GM18498 (cell line): ENCODE measurements around the gene PCNT.
A peak's percentile ranks its signal among the peaks of the same experiment; 100 is the strongest.
"Not testable (repeated sequence)": the region's sequence is repeated elsewhere in the genome, so short reads cannot be mapped to it uniquely, and the experiment has no call there.

Experiments
- ATAC-seq: cut with Tn5 transposase; IDR thresholded peaks from one replicate; pipeline ENCODE4 v1.9.1; 2021; ENCODE audit warnings: mild to moderate bottlenecking, moderate library complexity; ENCODE audit not compliant: unreplicated experiment

PCNT gene

GRCh38 chr21:46357335-46357604 lies 33.3 kb downstream of the PCNT start:
- no peak for ATAC-seq

- ATAC-seq = no peak
These were observed 33.9 kb downstream of the PCNT start for GRCh38 chr21:46357684-46358425.

- no peak for ATAC-seq
These were observed 37.2 kb downstream of the PCNT start for GRCh38 chr21:46361176-46361575.

GRCh38 chr21:46361935-46362334 lies 38.0 kb downstream of the PCNT start:
- ATAC-seq = no peak

GRCh38 chr21:46362946-46363345 lies 39.0 kb downstream of the PCNT start:
- no peak for ATAC-seq

- no peak for ATAC-seq
These were observed 39.7 kb downstream of the PCNT start for GRCh38 chr21:46363698-46364097.

- ATAC-seq = no peak
These were observed 42.1 kb downstream of the PCNT start for GRCh38 chr21:46366091-46366490.

GRCh38 chr21:46366561-46366960 lies 42.6 kb downstream of the PCNT start:
- ATAC-seq = no peak

- no peak for ATAC-seq
These were observed 43.0 kb downstream of the PCNT start for GRCh38 chr21:46366966-46367365.

- peak; percentile 63 for ATAC-seq
These were observed 44.8 kb downstream of the PCNT start for GRCh38 chr21:46368533-46369285.

GRCh38 chr21:46369520-46370235 lies 45.7 kb downstream of the PCNT start:
- ATAC-seq = no peak

GRCh38 chr21:46371204-46372013 lies 47.5 kb downstream of the PCNT start:
- ATAC-seq = no peak

GRCh38 chr21:46372014-46372485 lies 48.1 kb downstream of the PCNT start:
- ATAC-seq = no peak

- not testable (repeated sequence) for ATAC-seq
These were observed 49.0 kb downstream of the PCNT start for GRCh38 chr21:46372947-46373346.

GRCh38 chr21:46374761-46375389 lies 50.9 kb downstream of the PCNT start:
- ATAC-seq = no peak

- ATAC-seq = no peak
These were observed 51.7 kb downstream of the PCNT start for GRCh38 chr21:46375560-46376230.

- no peak for ATAC-seq
These were observed 52.3 kb downstream of the PCNT start for GRCh38 chr21:46376231-46376628.

GRCh38 chr21:46376856-46377453 lies 53.0 kb downstream of the PCNT start:
- no peak for ATAC-seq

- no peak for ATAC-seq
These were observed 53.8 kb downstream of the PCNT start for GRCh38 chr21:46377789-46378188.

GRCh38 chr21:46379105-46379504 lies 55.1 kb downstream of the PCNT start:
- no peak for ATAC-seq
